ENCODE results near the gene TTC22.

TTC22 gene

GRCh38 chr1:54736685-54737084 is 64.4 kb downstream of the TTC22 start:
- H2BK12ac ChIP-seq (ENCODE audit: low read length): no peak overlapping the region
- no peak overlapping the region for H3K4me3 ChIP-seq (ENCODE audit: low read length in 2 of 2)
- H3K36me3 ChIP-seq (replicated peaks in 1 of 2; ENCODE audit: control insufficient read depth in 2 of 2, insufficient read depth in 2 of 2, low read length in 2 of 2): peaks cover 39 to 93% of the 10 kb centered on the region in 2 donors
- no peaks in the 10 kb centered on the region for H3K27me3 ChIP-seq (ENCODE audit: control insufficient read depth in 3 of 3, insufficient read depth in 3 of 3, low read depth in 1 of 3, low read length in 3 of 3)
- H3K27ac ChIP-seq (replicated peaks; ENCODE audit: low read length): no peak overlapping the region
- no peak overlapping the region for H2BK120ac ChIP-seq (ENCODE audit: low read depth, low read length)
- no peak overlapping the region for H3K9ac ChIP-seq (ENCODE audit: low read depth, low read length, poor library complexity)
- no peak overlapping the region for H3K14ac ChIP-seq (ENCODE audit: low read length)
- no peak overlapping the region for H2AK5ac ChIP-seq (ENCODE audit: low read depth, low read length)
- H2AFZ ChIP-seq (ENCODE audit: low read length): no peak overlapping the region
- H3K23ac ChIP-seq (ENCODE audit: low read depth, low read length, poor library complexity): no peak overlapping the region
- H4K91ac ChIP-seq (ENCODE audit: low read depth, low read length, poor library complexity): no peak overlapping the region
- no peaks in the 10 kb centered on the region for H3K79me1 ChIP-seq (ENCODE audit: low read depth, low read length)
- no peak overlapping the region for H3K4me2 ChIP-seq (ENCODE audit: insufficient read depth, low read length, poor library complexity, severe bottlenecking)
- no CpG with 5 or more reads among the region's 5 CpGs for WGBS, 2 donors (ENCODE audit: extremely low coverage in 2 of 2, insufficient read length in 2 of 2, insufficient replicate concordance in 1 of 2)
- no peak overlapping the region for H3K4ac ChIP-seq (ENCODE audit: low read length)
- no peak overlapping the region for H3K18ac ChIP-seq (ENCODE audit: low read length)
- no peak overlapping the region for H2BK5ac ChIP-seq (ENCODE audit: low read length)
- no peaks in the 10 kb centered on the region for H3K9me3 ChIP-seq (replicated peaks in 1 of 2; ENCODE audit: control insufficient read depth in 2 of 2, insufficient read depth in 1 of 2, low read depth in 1 of 2, low read length in 2 of 2)
- H3K4me1 ChIP-seq (ENCODE audit: control insufficient read depth in 2 of 2, insufficient read depth in 1 of 2, low read depth in 1 of 2, low read length in 2 of 2): no peaks in the 10 kb centered on the region
- no peak overlapping the region for H2BK15ac ChIP-seq (ENCODE audit: low read length)
- no peak overlapping the region for H4K8ac ChIP-seq (ENCODE audit: low read depth, low read length)
- no peak for DNase-seq (ENCODE audit: low spot score)

All from neuronal stem cell (in vitro differentiated cells).